ENCODE measurements around the gene SPATA16.

GRCh38 chr3:172984914-172985313 is 156.1 kb downstream of the SPATA16 start:
- TF ChIP-seq, protein P1, sequence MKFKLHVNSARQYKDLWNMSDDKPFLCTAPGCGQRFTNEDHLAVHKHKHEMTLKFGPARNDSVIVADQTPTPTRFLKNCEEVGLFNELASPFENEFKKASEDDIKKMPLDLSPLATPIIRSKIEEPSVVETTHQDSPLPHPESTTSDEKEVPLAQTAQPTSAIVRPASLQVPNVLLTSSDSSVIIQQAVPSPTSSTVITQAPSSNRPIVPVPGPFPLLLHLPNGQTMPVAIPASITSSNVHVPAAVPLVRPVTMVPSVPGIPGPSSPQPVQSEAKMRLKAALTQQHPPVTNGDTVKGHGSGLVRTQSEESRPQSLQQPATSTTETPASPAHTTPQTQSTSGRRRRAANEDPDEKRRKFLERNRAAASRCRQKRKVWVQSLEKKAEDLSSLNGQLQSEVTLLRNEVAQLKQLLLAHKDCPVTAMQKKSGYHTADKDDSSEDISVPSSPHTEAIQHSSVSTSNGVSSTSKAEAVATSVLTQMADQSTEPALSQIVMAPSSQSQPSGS (CRISPR knock-in tag; IDR thresholded peaks at IDR 0.05; ENCODE audit: borderline replicate concordance, low read depth) = no peak
- TF ChIP-seq, protein P2, sequence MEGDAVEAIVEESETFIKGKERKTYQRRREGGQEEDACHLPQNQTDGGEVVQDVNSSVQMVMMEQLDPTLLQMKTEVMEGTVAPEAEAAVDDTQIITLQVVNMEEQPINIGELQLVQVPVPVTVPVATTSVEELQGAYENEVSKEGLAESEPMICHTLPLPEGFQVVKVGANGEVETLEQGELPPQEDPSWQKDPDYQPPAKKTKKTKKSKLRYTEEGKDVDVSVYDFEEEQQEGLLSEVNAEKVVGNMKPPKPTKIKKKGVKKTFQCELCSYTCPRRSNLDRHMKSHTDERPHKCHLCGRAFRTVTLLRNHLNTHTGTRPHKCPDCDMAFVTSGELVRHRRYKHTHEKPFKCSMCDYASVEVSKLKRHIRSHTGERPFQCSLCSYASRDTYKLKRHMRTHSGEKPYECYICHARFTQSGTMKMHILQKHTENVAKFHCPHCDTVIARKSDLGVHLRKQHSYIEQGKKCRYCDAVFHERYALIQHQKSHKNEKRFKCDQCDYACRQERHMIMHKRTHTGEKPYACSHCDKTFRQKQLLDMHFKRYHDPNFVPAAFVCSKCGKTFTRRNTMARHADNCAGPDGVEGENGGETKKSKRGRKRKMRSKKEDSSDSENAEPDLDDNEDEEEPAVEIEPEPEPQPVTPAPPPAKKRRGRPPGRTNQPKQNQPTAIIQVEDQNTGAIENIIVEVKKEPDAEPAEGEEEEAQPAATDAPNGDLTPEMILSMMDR (IDR thresholded peaks at IDR 0.05) = no peak
- TF ChIP-seq USF2 (CRISPR knock-in tag; IDR thresholded peaks at IDR 0.05) = no peak
- TF ChIP-seq FOXK1 (CRISPR knock-in tag; IDR thresholded peaks at IDR 0.05) = no peak
- no peak for TF ChIP-seq NR1H2 (CRISPR knock-in tag; IDR thresholded peaks at IDR 0.05)
- TF ChIP-seq ZNF416 (CRISPR knock-in tag; IDR thresholded peaks at IDR 0.05) = no peak
- TF ChIP-seq SMAD4 (CRISPR knock-in tag; IDR thresholded peaks at IDR 0.05) = no peak
- TF ChIP-seq ETV6 (CRISPR knock-in tag; IDR thresholded peaks at IDR 0.05) = no peak
- TF ChIP-seq ZNF219 (CRISPR knock-in tag; IDR thresholded peaks at IDR 0.05; ENCODE audit: borderline replicate concordance) = no peak
- TF ChIP-seq NR2C2 (CRISPR knock-in tag; IDR thresholded peaks at IDR 0.05) = no peak
- TF ChIP-seq CDX4 (CRISPR knock-in tag; IDR thresholded peaks at IDR 0.05; ENCODE audit: borderline replicate concordance) = no peak
- no peak for TF ChIP-seq FOXP1 (CRISPR knock-in tag; IDR thresholded peaks at IDR 0.05; ENCODE audit: borderline replicate concordance)
